Measurements from ENCODE around the gene ANP32E.
"Not testable (repeated sequence)": the region's sequence is repeated elsewhere in the genome, so short reads cannot be mapped to it uniquely, and the experiment has no call there.

Gene ANP32E

GRCh38 chr1:150214099-150214756 lies 21.7 kb downstream of the ANP32E start:
- not testable (repeated sequence) for DNase-seq

- DNase-seq, result peak; percentile 40 to 96 (median 89)
These were observed 22.5 kb downstream of the ANP32E start for GRCh38 chr1:150213170-150214098.

- no peak for DNase-seq
These were observed 23.8 kb downstream of the ANP32E start for GRCh38 chr1:150212070-150212469.

GRCh38 chr1:150210706-150211105 lies 25.2 kb downstream of the ANP32E start:
- DNase-seq, result no peak

GRCh38 chr1:150210091-150210490 lies 25.8 kb downstream of the ANP32E start:
- no peak for DNase-seq

GRCh38 chr1:150208460-150208859 lies 27.5 kb downstream of the ANP32E start:
- not testable (repeated sequence) for DNase-seq

GRCh38 chr1:150207281-150207971 lies 28.5 kb downstream of the ANP32E start:
- DNase-seq, result no peak

GRCh38 chr1:150196417-150196816 lies 39.5 kb downstream of the ANP32E start:
- no peak for DNase-seq

- DNase-seq, result no peak
These were observed 41.4 kb downstream of the ANP32E start for GRCh38 chr1:150194381-150195031.

- DNase-seq, result no peak
These were observed 43.9 kb downstream of the ANP32E start for GRCh38 chr1:150192012-150192411.

- DNase-seq, result peak in 3 of 56 donors; percentile 12 to 63 (median 18)
These were observed 48.4 kb downstream of the ANP32E start for GRCh38 chr1:150187560-150187931.

- DNase-seq, result peak in 4 of 56 donors; percentile 11 to 63 (median 18)
These were observed 48.9 kb downstream of the ANP32E start for GRCh38 chr1:150186789-150187559.

GRCh38 chr1:150186438-150186788 lies 49.5 kb downstream of the ANP32E start:
- DNase-seq, result not testable (repeated sequence)

GRCh38 chr1:150185481-150185880 lies 50.4 kb downstream of the ANP32E start:
- no peak for DNase-seq

GRCh38 chr1:150183061-150183460 lies 52.9 kb downstream of the ANP32E start:
- no peak for DNase-seq

GRCh38 chr1:150182247-150182646 lies 53.7 kb downstream of the ANP32E start:
- peak in 45 of 56 donors; percentile 9 to 89 (median 58) for DNase-seq

GRCh38 chr1:150180474-150180873 lies 55.4 kb downstream of the ANP32E start:
- DNase-seq, result no peak

GRCh38 chr1:150179867-150180266 lies 56.0 kb downstream of the ANP32E start:
- no peak for DNase-seq

GRCh38 chr1:150178548-150178947 lies 57.4 kb downstream of the ANP32E start:
- no peak for DNase-seq

- DNase-seq, result peak in 1 of 56 donors; percentile 12
These were observed 59.3 kb downstream of the ANP32E start for GRCh38 chr1:150176593-150176992.

- no peak for DNase-seq
These were observed 62.7 kb downstream of the ANP32E start for GRCh38 chr1:150173141-150173585.
